OCI-LY3 (cell line): Measurements from ENCODE around the gene CASK.

ENCODE experiments used
- H2AFZ ChIP-seq: fragments of 200-600, 300-600 bp; shearing (Covaris generic); 2 replicates; pipeline ENCODE4 v1.6.0; 2014; ENCODE audit warnings: antibody characterized with exemption, low read depth, low read length
- H3K27ac ChIP-seq: fragments of 200-600, 300-600 bp; sonication (generic); 2 replicates; pipeline ENCODE4 v1.5.1; 2014; ENCODE audit warnings: mild to moderate bottlenecking, low read length, moderate library complexity, mixed read lengths
- H3K27me3 ChIP-seq: fragments of 200-600, 300-600 bp; sonication (generic); 2 replicates; pipeline ENCODE4 v1.6.1; 2014; ENCODE audit warnings: low read depth, low read length, mixed read lengths
- H3K36me3 ChIP-seq: fragments of 200-600, 300-600 bp; sonication (generic); replicated peaks from 2 replicates; pipeline ENCODE3; 2014; ENCODE audit warnings: low read depth, low read length, mixed read lengths
- H3K4me1 ChIP-seq: fragments of 300-600, 200-600 bp; sonication (generic); 2 replicates; pipeline ENCODE4 v1.6.1; 2014; ENCODE audit warnings: low read length, mixed read lengths
- H3K4me2 ChIP-seq: fragments of 200-600, 300-600 bp; sonication (generic); 2 replicates; pipeline ENCODE4 v1.6.1; 2014; ENCODE audit warnings: low read length, mixed read lengths
- H3K4me3 ChIP-seq: fragments of 300-600, 200-600 bp; sonication (generic); 2 replicates; pipeline ENCODE4 v1.5.1; 2014; ENCODE audit warnings: antibody characterized with exemption, mild to moderate bottlenecking, low read length, moderate library complexity
- H3K79me2 ChIP-seq: fragments of 300-600, 200-600 bp; shearing (Covaris generic); 2 replicates; pipeline ENCODE4 v1.6.1; 2014; ENCODE audit warnings: mild to moderate bottlenecking, low read length, mixed read lengths
- H3K9ac ChIP-seq: fragments of 300-600, 200-600 bp; shearing (Covaris generic); 2 replicates; pipeline ENCODE4 v1.6.0; 2014; ENCODE audit warnings: mild to moderate bottlenecking, low read length, moderate library complexity
- H3K9me3 ChIP-seq: fragments of 200-600, 300-600 bp; shearing (Covaris generic); 2 replicates; pipeline ENCODE4 v1.6.1; 2014; ENCODE audit warnings: low read length, mixed read lengths; ENCODE audit not compliant: insufficient read depth
- H4K20me1 ChIP-seq: fragments of 200-600, 300-600 bp; sonication (generic); 2 replicates; pipeline ENCODE4 v1.6.1; 2016; ENCODE audit warnings: low read length, mixed read lengths; ENCODE audit not compliant: insufficient read depth
- CTCF ChIP-seq: fragments of 200-600, 300-600 bp; sonication (generic); IDR thresholded peaks from 2 replicates; pipeline ENCODE4 v1.5.1; 2014; ENCODE audit warnings: antibody characterized with exemption, low read length, low read depth
- EZH2phosphoT487 ChIP-seq: fragments of 200-600 bp; shearing (Covaris generic); IDR thresholded peaks from 2 replicates; pipeline ENCODE4 v1.6.1; 2018; ENCODE audit warnings: antibody characterized with exemption, mixed run types, low read depth

CASK gene

GRCh38 chrX:41472231-41472815 lies 451.0 kb downstream of the CASK start:
- H3K4me3 ChIP-seq, result no peak overlapping the region
- no peaks in the 10 kb centered on the region for H3K36me3 ChIP-seq
- H3K27ac ChIP-seq, result no peak overlapping the region
- H3K9me3 ChIP-seq, result no peaks in the 10 kb centered on the region
- H3K4me2 ChIP-seq, result no peak overlapping the region
- TF ChIP-seq CTCF (no peak), EZH2phosphoT487 (no peak)
- H4K20me1 ChIP-seq, result no peaks in the 10 kb centered on the region
- H3K4me1 ChIP-seq, result no peaks in the 10 kb centered on the region
- H3K27me3 ChIP-seq, result no peaks in the 10 kb centered on the region
- H3K79me2 ChIP-seq, result no peaks in the 10 kb centered on the region
- no peak overlapping the region for H2AFZ ChIP-seq
- H3K9ac ChIP-seq, result no peak overlapping the region

GRCh38 chrX:41471786-41472185 lies 451.6 kb downstream of the CASK start:
- Histone ChIP-seq H3K4me2 (no peak overlapping the region), H3K4me3 (no peak overlapping the region), H4K20me1 (no peaks in the 10 kb centered on the region), H3K4me1 (no peaks in the 10 kb centered on the region), H3K9me3 (no peaks in the 10 kb centered on the region), H3K27me3 (no peaks in the 10 kb centered on the region), H3K79me2 (no peaks in the 10 kb centered on the region), H2AFZ (no peak overlapping the region), H3K27ac (no peak overlapping the region), H3K9ac (no peak overlapping the region), H3K36me3 (no peaks in the 10 kb centered on the region)
- TF ChIP-seq EZH2phosphoT487, result no peak
- no peak for TF ChIP-seq CTCF

GRCh38 chrX:41470706-41471105 lies 452.6 kb downstream of the CASK start:
- Histone ChIP-seq H3K9ac (no peak overlapping the region), H3K79me2 (no peaks in the 10 kb centered on the region), H4K20me1 (no peaks in the 10 kb centered on the region), H3K4me1 (no peaks in the 10 kb centered on the region), H3K27me3 (no peaks in the 10 kb centered on the region), H2AFZ (no peak overlapping the region), H3K4me3 (no peak overlapping the region), H3K36me3 (no peaks in the 10 kb centered on the region), H3K9me3 (no peaks in the 10 kb centered on the region), H3K27ac (no peak overlapping the region), H3K4me2 (no peak overlapping the region)
- no peak for TF ChIP-seq CTCF
- no peak for TF ChIP-seq EZH2phosphoT487

GRCh38 chrX:41468647-41469323 lies 454.6 kb downstream of the CASK start:
- TF ChIP-seq EZH2phosphoT487 (no peak), CTCF (no peak)
- no peaks in the 10 kb centered on the region for H3K27me3 ChIP-seq
- H2AFZ ChIP-seq, result no peak overlapping the region
- H3K9ac ChIP-seq, result no peak overlapping the region
- no peak overlapping the region for H3K4me3 ChIP-seq
- H3K4me2 ChIP-seq, result no peak overlapping the region
- H3K79me2 ChIP-seq, result no peaks in the 10 kb centered on the region
- H4K20me1 ChIP-seq, result no peaks in the 10 kb centered on the region
- no peak overlapping the region for H3K27ac ChIP-seq
- H3K9me3 ChIP-seq, result no peaks in the 10 kb centered on the region
- H3K36me3 ChIP-seq, result no peaks in the 10 kb centered on the region
- no peaks in the 10 kb centered on the region for H3K4me1 ChIP-seq
